GM12864 (cell line): ENCODE results near the gene SSH2.

ENCODE experiments used
- DNase-seq: peaks from one replicate; pipeline ENCODE4 v3.0.0-alpha.2; 2011; ENCODE audit warnings: low read depth
- H3K4me3 ChIP-seq: 2 replicates; pipeline ENCODE4 v1.5.1; 2011; ENCODE audit warnings: mild to moderate bottlenecking, low read depth, low read length, control low read depth
- CTCF ChIP-seq: IDR thresholded peaks from 2 replicates; pipeline ENCODE4 v1.5.1; 2011; ENCODE audit warnings: low read depth, mild to moderate bottlenecking, moderate library complexity, low read length, control low read depth, inconsistent platforms; ENCODE audit errors: missing control alignments

Gene SSH2

GRCh38 chr17:29711588-29712385 is 218.2 kb downstream of the SSH2 start:
- H3K4me3 ChIP-seq = no peak overlapping the region
- no peak for TF ChIP-seq CTCF
- no peak for DNase-seq

GRCh38 chr17:29710891-29711418 is 219.1 kb downstream of the SSH2 start:
- H3K4me3 ChIP-seq = no peak overlapping the region
- DNase-seq = no peak
- no peak for TF ChIP-seq CTCF

GRCh38 chr17:29710520-29710884 is 219.5 kb downstream of the SSH2 start:
- DNase-seq = no peak
- TF ChIP-seq CTCF = no peak
- no peak overlapping the region for H3K4me3 ChIP-seq

GRCh38 chr17:29709866-29710519 is 220.0 kb downstream of the SSH2 start:
- H3K4me3 ChIP-seq = no peak overlapping the region
- TF ChIP-seq CTCF = no peak
- no peak for DNase-seq

GRCh38 chr17:29707212-29707571 is 222.8 kb downstream of the SSH2 start:
- no peak for TF ChIP-seq CTCF
- DNase-seq = no peak
- peak overlapping the region; percentile 46; the same call in 1 of the 2 replicates for H3K4me3 ChIP-seq

- peak overlapping the region; percentile 16; the same call in 1 of the 2 replicates for H3K4me3 ChIP-seq
- TF ChIP-seq CTCF = no peak
- no peak for DNase-seq
Observed at GRCh38 chr17:29706045-29706431, 224.0 kb downstream of the SSH2 start.
